Keratinocyte (primary cell): ENCODE data around the gene MIA. TPM values are rescaled to one million over a fixed set of nuclear protein-coding genes. Genes with fewer than 3 reads are reported as not detected.
A peak's percentile ranks its signal among the peaks of the same experiment; 100 is the strongest.
"Not testable (repeated sequence)": the region's sequence is repeated elsewhere in the genome, so short reads cannot be mapped to it uniquely, and the experiment has no call there.

Source experiments
- DNase-seq: peaks from one replicate; pipeline ENCODE4 v3.0.0-alpha.2; 2011; ENCODE audit warnings: low read depth, missing footprints, low spot score
- FAIRE-seq: peaks from 2 replicates; lab custom pipeline; 2011; peaks lifted over from hg19 to GRCh38; lab: Jason Lieb, UNC
- H2AFZ ChIP-seq: 2 replicates; pipeline ENCODE4 v1.6.0; 2012; ENCODE audit warnings: low read length, control low read depth, inconsistent platforms; ENCODE audit not compliant: control insufficient read depth
- H3K27ac ChIP-seq: 2 replicates; pipeline ENCODE4 v1.5.1; 2011; ENCODE audit warnings: low read length; ENCODE audit not compliant: control insufficient read depth, insufficient read depth
- H3K27me3 ChIP-seq: 3 replicates; pipeline ENCODE4 v1.6.0; 2011; ENCODE audit warnings: low read length; ENCODE audit not compliant: control insufficient read depth, insufficient read depth; ENCODE audit errors: extremely low read depth
- H3K36me3 ChIP-seq, 2 experiments: 2 replicates in 1 of 2; 3 replicates in 1 of 2; pipeline ENCODE4 v1.5.1; 2011; ENCODE audit warnings: low read length in 2 of 2, mild to moderate bottlenecking in 1 of 2; ENCODE audit not compliant: control insufficient read depth in 2 of 2, insufficient read depth in 2 of 2; ENCODE audit errors: extremely low read depth in 1 of 2
- H3K4me1 ChIP-seq: 3 replicates; pipeline ENCODE4 v1.5.1; 2011; ENCODE audit warnings: low read length; ENCODE audit not compliant: control insufficient read depth, insufficient read depth; ENCODE audit errors: extremely low read depth
- H3K4me2 ChIP-seq: 3 replicates; pipeline ENCODE4 v1.6.0; 2011; ENCODE audit warnings: low read depth, low read length; ENCODE audit not compliant: control insufficient read depth, insufficient read depth; ENCODE audit errors: extremely low read depth
- H3K4me3 ChIP-seq, 3 experiments: fragments of 200-600 bp in 1 of 3; sonication (generic) in 1 of 3; 2 replicates in 2 of 3; 3 replicates in 1 of 3; pipeline ENCODE4 v1.5.1; 2011 to 2016; ENCODE audit warnings: low read length in 3 of 3, mild to moderate bottlenecking in 3 of 3, control low read depth in 2 of 3, inconsistent platforms in 1 of 3, low read depth in 1 of 3, mixed read lengths in 1 of 3, mixed run types in 1 of 3, moderate library complexity in 1 of 3; ENCODE audit not compliant: control insufficient read depth in 2 of 3, insufficient read depth in 2 of 3; ENCODE audit errors: extremely low read depth in 1 of 3
- H3K79me2 ChIP-seq: 2 replicates; pipeline ENCODE4 v1.6.0; 2012; ENCODE audit warnings: low read length; ENCODE audit not compliant: control insufficient read depth, insufficient read depth
- H3K9ac ChIP-seq: 3 replicates; pipeline ENCODE4 v1.6.0; 2011; ENCODE audit warnings: low read length; ENCODE audit not compliant: control insufficient read depth, insufficient read depth; ENCODE audit errors: extremely low read depth
- H3K9me1 ChIP-seq: 3 replicates; pipeline ENCODE4 v1.6.0; 2011; ENCODE audit warnings: low read length; ENCODE audit not compliant: control insufficient read depth, insufficient read depth; ENCODE audit errors: extremely low read depth
- H3K9me3 ChIP-seq: 2 replicates; pipeline ENCODE4 v1.5.1; 2012; ENCODE audit warnings: low read depth, low read length; ENCODE audit not compliant: control insufficient read depth
- H4K20me1 ChIP-seq: 3 replicates; pipeline ENCODE4 v1.6.0; 2011; ENCODE audit warnings: low read length; ENCODE audit not compliant: control insufficient read depth, insufficient read depth; ENCODE audit errors: extremely low read depth
- EZH2 ChIP-seq: IDR thresholded peaks from one replicate; pipeline ENCODE4 v1.6.1; 2012; ENCODE audit warnings: inconsistent platforms, mild to moderate bottlenecking, low read length, moderate library complexity
- dilution Hi-C: fragments of 300-500 bp; cut with MboI; formaldehyde crosslinking; loops from one replicate; pipeline ENCODE4 v1.7.0; 2020; ENCODE audit warnings: low sequenced_read_pairs; ENCODE audit not compliant: extremely low pct_ligation_motif_present
- polyA plus RNA-seq, 5 experiments: library from polyadenylated mRNA; depleted of rRNA in 3 of 5; stranded (reverse) in 3 of 5; stranded (forward) in 1 of 5; unstranded in 1 of 5; fragments of >200 nt; gene quantifications; 1 replicate in 1 of 5; 2 replicates in 3 of 5; 3 replicates in 1 of 5; pipeline versions ENCODE4 v1.2.1 to v1.2.3, GENCODE V29; 2011 to 2012; ENCODE audit warnings: missing spikeins in 2 of 5, low read depth in 1 of 5, low replicate concordance in 1 of 5
- TF ChIP-seq, protein P1 (sequence below), 3 experiments: IDR thresholded peaks in 1 of 3; conservative IDR thresholded peaks in 1 of 3; optimal IDR thresholded peaks in 1 of 3; 2 replicates in 2 of 3; 3 replicates in 1 of 3; pipeline versions ENCODE3 to v1.5.1; 2011; ENCODE audit warnings: low read length in 3 of 3, mild to moderate bottlenecking in 3 of 3, moderate library complexity in 2 of 3, control low read depth in 1 of 3, inconsistent platforms in 1 of 3; ENCODE audit not compliant: insufficient read depth in 2 of 3; ENCODE audit errors: extremely low read depth in 1 of 3

Gene MIA
- polyA plus RNA-seq, 1 donor (not counting 4 experiments of a cell fraction or from before 2014, with no cell fraction given) = 3.4 TPM

DNA sequence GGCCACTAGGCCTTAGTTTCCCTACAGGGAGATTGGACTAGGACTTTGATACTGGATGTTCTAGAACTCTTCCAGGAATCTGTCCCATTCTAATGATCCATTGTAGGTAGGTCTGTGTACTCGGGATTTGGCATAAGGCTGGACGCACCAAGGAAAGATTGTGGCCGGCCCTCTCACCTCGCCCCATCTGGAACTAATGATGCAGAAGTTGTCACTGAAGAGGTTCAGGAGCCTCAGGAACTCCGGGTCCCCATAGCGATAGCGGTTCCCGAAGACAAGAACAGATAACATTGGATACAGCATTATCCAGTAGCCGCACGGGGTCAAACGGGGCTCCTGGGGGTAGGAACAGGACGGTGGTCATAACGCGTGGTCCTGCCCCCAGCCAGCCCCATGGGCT, 34.8 kb downstream of the MIA start:
- FAIRE-seq (no peak), DNase-seq (no peak)
- Histone ChIP-seq H2AFZ (no peak overlapping the region), H3K9me1 (no peaks in the 10 kb centered on the region), H3K9ac (no peak overlapping the region), H3K4me3 (no peak overlapping the region), H3K9me3 (no peaks in the 10 kb centered on the region), H3K27me3 (no peaks in the 10 kb centered on the region), H3K27ac (no peak overlapping the region), H3K36me3 (peaks cover 15 to 22% of the 10 kb centered on the region in 2 experiments), H3K79me2 (peaks cover 17% of the 10 kb centered on the region), H3K4me1 (peaks cover 33% of the 10 kb centered on the region), H3K4me2 (peak overlapping the region; percentile 58), H4K20me1 (peaks cover 10% of the 10 kb centered on the region)
- dilution Hi-C loops = no loop called here
- TF ChIP-seq, protein P1, sequence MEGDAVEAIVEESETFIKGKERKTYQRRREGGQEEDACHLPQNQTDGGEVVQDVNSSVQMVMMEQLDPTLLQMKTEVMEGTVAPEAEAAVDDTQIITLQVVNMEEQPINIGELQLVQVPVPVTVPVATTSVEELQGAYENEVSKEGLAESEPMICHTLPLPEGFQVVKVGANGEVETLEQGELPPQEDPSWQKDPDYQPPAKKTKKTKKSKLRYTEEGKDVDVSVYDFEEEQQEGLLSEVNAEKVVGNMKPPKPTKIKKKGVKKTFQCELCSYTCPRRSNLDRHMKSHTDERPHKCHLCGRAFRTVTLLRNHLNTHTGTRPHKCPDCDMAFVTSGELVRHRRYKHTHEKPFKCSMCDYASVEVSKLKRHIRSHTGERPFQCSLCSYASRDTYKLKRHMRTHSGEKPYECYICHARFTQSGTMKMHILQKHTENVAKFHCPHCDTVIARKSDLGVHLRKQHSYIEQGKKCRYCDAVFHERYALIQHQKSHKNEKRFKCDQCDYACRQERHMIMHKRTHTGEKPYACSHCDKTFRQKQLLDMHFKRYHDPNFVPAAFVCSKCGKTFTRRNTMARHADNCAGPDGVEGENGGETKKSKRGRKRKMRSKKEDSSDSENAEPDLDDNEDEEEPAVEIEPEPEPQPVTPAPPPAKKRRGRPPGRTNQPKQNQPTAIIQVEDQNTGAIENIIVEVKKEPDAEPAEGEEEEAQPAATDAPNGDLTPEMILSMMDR (optimal IDR thresholded peaks at IDR 0.05 in 1 of 3, IDR thresholded peaks at IDR 0.05 in 1 of 3, conservative IDR thresholded peaks at IDR 0.05 in 1 of 3; ENCODE audit: extremely low read depth in 1 of 3, insufficient read depth in 2 of 3, low read length in 3 of 3) = no peak
- TF ChIP-seq EZH2 = no peak

DNA sequence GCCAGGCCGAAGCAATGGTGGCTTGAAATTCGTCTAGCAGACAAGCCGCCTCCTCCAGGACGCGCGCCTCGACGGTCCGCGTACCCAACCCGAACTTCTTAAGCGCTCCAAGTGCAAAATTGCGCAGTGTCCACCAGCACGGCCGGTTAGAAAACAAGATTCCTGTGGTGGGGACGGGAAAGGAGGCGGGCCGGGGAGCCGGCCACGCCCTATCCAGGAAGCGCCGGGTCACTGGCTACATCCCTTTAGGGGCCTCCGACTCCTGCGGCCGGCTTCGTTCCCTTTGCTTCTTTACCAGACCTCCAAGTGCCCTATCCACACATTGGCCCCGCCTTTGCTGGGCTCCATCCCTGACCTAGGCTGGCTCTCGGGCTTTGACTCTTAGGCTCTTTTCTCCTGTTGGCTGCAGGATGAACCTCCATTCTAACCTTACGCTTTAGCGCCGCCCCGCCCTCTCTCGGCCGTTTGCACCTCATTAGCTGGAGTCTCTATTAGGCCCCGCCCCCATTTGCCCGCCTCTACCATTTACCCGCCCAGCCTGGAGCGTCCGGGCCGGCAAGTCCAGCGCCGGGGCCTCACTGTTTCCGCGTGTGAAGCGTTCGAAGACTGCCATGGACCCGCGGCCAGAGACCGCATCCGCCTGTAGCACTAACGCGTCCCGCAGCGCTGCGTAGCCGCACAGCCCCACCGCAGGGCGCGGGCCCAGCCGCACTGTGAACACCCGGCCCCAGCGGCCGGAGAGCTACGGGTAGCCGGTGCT, 35.5 kb downstream of the MIA start:
- Histone ChIP-seq H2AFZ (peak overlapping the region; percentile 66), H3K4me3 (peak overlapping the region in 2 of 3 experiments; percentile 46 to 56), H3K9ac (peak overlapping the region; percentile 22), H3K4me1 (peaks cover 27% of the 10 kb centered on the region), H3K79me2 (peaks cover 10% of the 10 kb centered on the region), H3K4me2 (peak overlapping the region; percentile 58), H3K36me3 (peaks cover 15 to 18% of the 10 kb centered on the region in 2 experiments)
- FAIRE-seq, H3K27me3 ChIP-seq, dilution Hi-C loops, H3K9me1 ChIP-seq, H3K9me3 ChIP-seq, H3K27ac ChIP-seq, DNase-seq, H4K20me1 ChIP-seq: not testable (repeated sequence)
